Endodermal cell (in vitro differentiated cells): ENCODE measurements around the gene SIRT7. TPM values are rescaled to one million over a fixed set of nuclear protein-coding genes. Genes with fewer than 3 reads are reported as not detected.
A peak's percentile ranks its signal among the peaks of the same experiment; 100 is the strongest.

ENCODE experiments used
- DNase-seq: peaks from one replicate; pipeline ENCODE4 v3.0.0-alpha.2; 2017
- H3K27ac ChIP-seq: 2 replicates; pipeline ENCODE4 v1.5.1; 2013; ENCODE audit warnings: mild to moderate bottlenecking, low read depth, low read length, moderate library complexity
- H3K27me3 ChIP-seq: 2 replicates; pipeline ENCODE4 v1.6.1; 2013; ENCODE audit warnings: mild to moderate bottlenecking, low read length, moderate library complexity; ENCODE audit not compliant: insufficient read depth, control insufficient read depth, poor library complexity, severe bottlenecking
- H3K36me3 ChIP-seq: 2 replicates; pipeline ENCODE4 v1.7.0; 2013; ENCODE audit warnings: mild to moderate bottlenecking, low read length, moderate library complexity; ENCODE audit not compliant: control insufficient read depth, insufficient read depth
- H3K4me1 ChIP-seq: one replicate; pipeline ENCODE4 v1.7.0; 2013; ENCODE audit warnings: low read length; ENCODE audit not compliant: control insufficient read depth, insufficient read depth
- H3K4me3 ChIP-seq: 2 replicates; pipeline ENCODE4 v1.5.1; 2013; ENCODE audit warnings: mild to moderate bottlenecking, low read length, moderate library complexity
- H3K9ac ChIP-seq: 2 replicates; pipeline ENCODE4 v1.6.1; 2013; ENCODE audit warnings: mild to moderate bottlenecking, low read length, moderate library complexity; ENCODE audit not compliant: poor library complexity, severe bottlenecking; ENCODE audit errors: extremely low read depth
- H3K9me3 ChIP-seq: 2 replicates; pipeline ENCODE4 v1.6.1; 2013; ENCODE audit warnings: mild to moderate bottlenecking, low read length, moderate library complexity; ENCODE audit not compliant: control insufficient read depth
- H3K27ac Mint-ChIP-seq: 2 replicates; pipeline ENCODE4 v1.8.0; 2020; ENCODE audit warnings: mixed read lengths
- H3K27me3 Mint-ChIP-seq: 2 replicates; pipeline ENCODE4 v1.8.0; 2021; ENCODE audit warnings: mild to moderate bottlenecking, mixed read lengths; ENCODE audit not compliant: insufficient read depth
- H3K36me3 Mint-ChIP-seq: 2 replicates; pipeline ENCODE4 v1.8.0; 2020; ENCODE audit warnings: low read depth, mixed read lengths
- H3K4me1 Mint-ChIP-seq: 2 replicates; pipeline ENCODE4 v1.8.0; 2020; ENCODE audit warnings: mixed read lengths
- H3K4me3 Mint-ChIP-seq: 2 replicates; pipeline ENCODE4 v1.8.0; 2020; ENCODE audit warnings: mild to moderate bottlenecking, moderate library complexity, mixed read lengths
- H3K9me3 Mint-ChIP-seq: 2 replicates; pipeline ENCODE4 v1.8.0; 2020; ENCODE audit warnings: mild to moderate bottlenecking, mixed read lengths
- CTCF ChIP-seq: fragments of 200-600 bp; sonication (generic); conservative IDR thresholded peaks from 2 replicates; pipeline ENCODE4 v1.5.0; 2021; ENCODE audit warnings: antibody characterized with exemption, mild to moderate bottlenecking
- WGBS, 2 experiments: methylation state at CpG; one replicate each; pipeline versions ENCODE4 v1.1.5 to v1.1.7; 2013; ENCODE audit warnings: missing lambda C conversion rate in 2 of 2, mixed read lengths in 1 of 2; ENCODE audit not compliant: insufficient coverage in 1 of 2, insufficient read length in 1 of 2; 5-methylcytosine and 5-hydroxymethylcytosine counted together
- total RNA-seq, 2 donors: library from RNA; stranded (reverse); fragmentation: NEBNext Ultra II Directional in 1 of 2; extraction: Animal tissue kit (Norgen Biotek cat#: 25700) in 1 of 2; gene quantifications; 2 replicates in 1 of 2; 3 replicates in 1 of 2; pipeline ENCODE4 v1.2.1, GENCODE V29; 2021

SIRT7 gene
- total RNA-seq, 2 donors from 2014 or later, result 21.8 to 22.1 TPM

- Histone ChIP-seq H3K4me3 (no peak overlapping the region), H3K27me3 (no peaks in the 10 kb centered on the region), H3K36me3 (peaks cover 41% of the 10 kb centered on the region), H3K4me1 (peaks cover 8% of the 10 kb centered on the region), H3K9me3 (no peaks in the 10 kb centered on the region), H3K9ac (no peak overlapping the region), H3K27ac (no peak overlapping the region)
- no peak for DNase-seq
- WGBS, 2 experiments, result 91 to 93% methylated on average over 13 to 26 of the region's 26 CpGs
- no peak overlapping the region for H3K27ac Mint-ChIP-seq
- TF ChIP-seq CTCF, result peak; percentile 34
- H3K4me1 Mint-ChIP-seq, result peaks cover 4% of the 10 kb centered on the region
- H3K27me3 Mint-ChIP-seq, result no peaks in the 10 kb centered on the region
- no peak overlapping the region for H3K4me3 Mint-ChIP-seq
- H3K36me3 Mint-ChIP-seq, result peaks cover 15% of the 10 kb centered on the region
- H3K9me3 Mint-ChIP-seq, result no peaks in the 10 kb centered on the region
Observed at GRCh38 chr17:81907219-81908145, 10.5 kb downstream of the SIRT7 start.

- no peaks in the 10 kb centered on the region for H3K9me3 Mint-ChIP-seq
- H3K27ac Mint-ChIP-seq, result no peak overlapping the region
- 91 to 96% methylated on average over 9 to 15 of the region's 15 CpGs for whole genome bisulfite sequencing, 2 experiments
- Histone ChIP-seq H3K4me3 (no peak overlapping the region), H3K9me3 (no peaks in the 10 kb centered on the region), H3K4me1 (peaks cover 8% of the 10 kb centered on the region), H3K27me3 (peaks cover 3% of the 10 kb centered on the region), H3K27ac (no peak overlapping the region), H3K9ac (no peak overlapping the region), H3K36me3 (peaks cover 36% of the 10 kb centered on the region)
- no peak overlapping the region for H3K4me3 Mint-ChIP-seq
- peaks cover 15% of the 10 kb centered on the region for H3K36me3 Mint-ChIP-seq
- peaks cover 4% of the 10 kb centered on the region for H3K4me1 Mint-ChIP-seq
- peak; percentile 88 for DNase-seq
- H3K27me3 Mint-ChIP-seq, result peaks cover under 1% of the 10 kb centered on the region
- peak; percentile 70 for TF ChIP-seq CTCF
Observed at GRCh38 chr17:81906476-81907218, 11.3 kb downstream of the SIRT7 start.

GRCh38 chr17:81905993-81906392 lies 12.0 kb downstream of the SIRT7 start:
- Histone ChIP-seq H3K4me3 (no peak overlapping the region), H3K36me3 (peaks cover 36% of the 10 kb centered on the region), H3K4me1 (peaks cover 8% of the 10 kb centered on the region), H3K27ac (no peak overlapping the region), H3K9me3 (no peaks in the 10 kb centered on the region), H3K27me3 (peaks cover 9% of the 10 kb centered on the region), H3K9ac (no peak overlapping the region)
- Mint-ChIP-seq H3K27ac (no peak overlapping the region), H3K27me3 (peaks cover 7% of the 10 kb centered on the region), H3K4me1 (peaks cover 4% of the 10 kb centered on the region), H3K36me3 (peaks cover 15% of the 10 kb centered on the region), H3K4me3 (no peak overlapping the region), H3K9me3 (no peaks in the 10 kb centered on the region)
- no peak for TF ChIP-seq CTCF
- no peak for DNase-seq
- WGBS, 2 experiments, result 93 to 98% methylated on average over 7 to 10 of the region's 10 CpGs
